HT1080 (cell line): ENCODE measurements around the gene KLHL41. TPM values are rescaled to one million over a fixed set of nuclear protein-coding genes. Genes with fewer than 3 reads are reported as not detected.
"Not testable (repeated sequence)": the region's sequence is repeated elsewhere in the genome, so short reads cannot be mapped to it uniquely, and the experiment has no call there.

Experiments used
- DNase-seq: peaks from one replicate; pipeline ENCODE4 v3.0.0-alpha.2; 2015; ENCODE audit warnings: low read depth
- total RNA-seq: library from RNA; depleted of rRNA; stranded (reverse); fragments of >200 nt; shearing (Covaris generic); gene quantifications from 2 replicates; pipeline ENCODE4 v1.2.3, GENCODE V29; 2014; rRNA removed

Gene KLHL41
- total RNA-seq, 1 experiment from 2014 or later: not detected

GRCh38 chr2:169572189-169572588 is 62.7 kb downstream of the KLHL41 start:
- no peak for DNase-seq

DNA sequence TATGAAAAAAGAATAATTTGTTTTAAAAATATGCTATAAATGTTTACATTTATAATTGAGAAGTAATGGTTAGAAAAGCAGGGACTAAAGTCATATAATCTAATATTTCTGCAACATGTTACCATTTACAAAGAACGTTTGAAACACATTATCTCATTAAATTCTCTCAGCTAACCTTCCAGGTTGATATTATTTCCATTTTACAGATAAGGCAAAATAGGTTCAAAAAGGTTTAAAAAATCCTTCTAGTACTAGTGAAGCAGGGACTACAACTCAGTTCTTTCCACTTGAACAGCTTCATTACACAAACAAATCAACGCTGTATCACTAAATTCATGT is 63.3 kb downstream of the KLHL41 start:
- no peak for DNase-seq

DNA sequence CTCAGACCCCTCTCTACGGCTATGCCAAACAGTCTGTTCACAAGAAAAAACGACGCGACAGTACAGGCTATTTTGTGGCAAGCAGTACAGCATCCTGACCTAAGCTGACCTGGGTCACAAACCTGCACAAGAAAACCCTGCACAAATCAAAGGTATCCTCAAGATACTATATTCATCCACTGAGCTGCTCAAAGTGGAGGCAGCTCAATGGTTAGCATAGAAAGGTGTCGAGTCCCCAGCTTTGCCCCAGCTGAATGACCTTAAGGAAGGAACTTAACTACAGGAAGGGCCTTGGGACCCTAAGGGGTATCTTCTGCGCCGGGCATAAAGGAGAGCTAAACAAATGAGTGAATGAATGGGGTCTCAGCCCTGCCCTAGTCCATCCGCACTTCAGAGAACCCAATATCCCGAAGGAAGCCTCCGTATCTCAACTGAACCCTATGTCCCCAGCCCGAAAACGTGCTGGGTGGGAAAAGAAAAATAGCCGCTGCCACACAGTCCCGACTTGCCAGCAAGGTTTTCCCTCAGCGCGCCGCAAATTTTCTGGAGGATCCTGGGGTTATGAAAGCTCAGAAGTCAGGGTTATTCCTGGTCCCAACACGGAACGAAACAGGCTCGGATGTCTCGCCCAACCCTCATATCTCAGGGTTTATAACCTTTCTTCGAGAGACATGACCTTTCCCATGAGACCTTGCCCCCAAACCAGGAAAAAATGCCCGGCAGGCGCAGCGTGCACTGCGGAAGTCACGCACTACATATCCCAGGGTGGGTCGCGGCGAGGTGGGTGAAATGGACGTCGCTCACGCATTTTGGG is 63.9 kb downstream of the KLHL41 start, which contains the start of gene FASTKD1:
Gene FASTKD1, minus strand, starts transcription at position 706 of the 814 bp plus-strand sequence. CDS start 1,836 bp downstream, outside the sequence.
- DNase-seq: peak; percentile 89

- DNase-seq: no peak
Measured at GRCh38 chr2:169573974-169574299, 64.4 kb downstream of the KLHL41 start.

DNA sequence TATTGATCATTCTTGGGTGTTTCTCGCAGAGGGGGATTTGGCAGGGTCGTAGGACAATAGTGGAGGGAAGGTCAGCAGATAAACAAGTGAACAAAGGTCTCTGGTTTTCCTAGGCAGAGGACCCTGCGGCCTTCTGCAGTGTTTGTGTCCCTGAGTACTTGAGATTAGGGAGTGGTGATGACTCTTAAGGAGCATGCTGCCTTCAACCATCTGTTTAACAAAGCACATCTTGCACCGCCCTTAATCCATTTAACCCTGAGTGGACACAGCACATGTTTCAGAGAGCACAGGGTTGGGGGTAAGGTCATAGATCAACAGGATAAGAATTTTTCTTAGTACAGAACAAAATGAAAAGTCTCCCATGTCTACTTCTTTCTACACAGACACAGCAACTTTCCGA is 65.0 kb downstream of the KLHL41 start:
- not testable (repeated sequence) for DNase-seq

- DNase-seq: not testable (repeated sequence)
Measured at GRCh38 chr2:169575264-169575663, 65.8 kb downstream of the KLHL41 start.

Other genes with a start within 250 kb of the KLHL41 start
- 0.10 TPM in 1 of 2 replicates, not detected in the other for gene LRP2, start 147.2 kb upstream of the KLHL41 start, total RNA-seq
- 1.9 and 2.0 TPM in 2 replicates for gene BBS5, start 30.2 kb upstream of the KLHL41 start, total RNA-seq
- gene FASTKD1, start 64.2 kb downstream of the KLHL41 start, total RNA-seq: 18.4 and 19.2 TPM in 2 replicates
- 18.2 and 24.0 TPM in 2 replicates for gene PPIG, start 74.6 kb downstream of the KLHL41 start, total RNA-seq
- gene CFAP210, start 184.7 kb downstream of the KLHL41 start, total RNA-seq: not detected in 2 replicates
- gene PHOSPHO2, start 184.8 kb downstream of the KLHL41 start, total RNA-seq: 1.9 and 5.8 TPM in 2 replicates
- 23.6 and 28.1 TPM in 2 replicates for gene KLHL23, start 224.1 kb downstream of the KLHL41 start, total RNA-seq